ENCODE data around the gene CCNT2.
"Not testable (repeated sequence)": the region's sequence is repeated elsewhere in the genome, so short reads cannot be mapped to it uniquely, and the experiment has no call there.

Gene CCNT2

DNA sequence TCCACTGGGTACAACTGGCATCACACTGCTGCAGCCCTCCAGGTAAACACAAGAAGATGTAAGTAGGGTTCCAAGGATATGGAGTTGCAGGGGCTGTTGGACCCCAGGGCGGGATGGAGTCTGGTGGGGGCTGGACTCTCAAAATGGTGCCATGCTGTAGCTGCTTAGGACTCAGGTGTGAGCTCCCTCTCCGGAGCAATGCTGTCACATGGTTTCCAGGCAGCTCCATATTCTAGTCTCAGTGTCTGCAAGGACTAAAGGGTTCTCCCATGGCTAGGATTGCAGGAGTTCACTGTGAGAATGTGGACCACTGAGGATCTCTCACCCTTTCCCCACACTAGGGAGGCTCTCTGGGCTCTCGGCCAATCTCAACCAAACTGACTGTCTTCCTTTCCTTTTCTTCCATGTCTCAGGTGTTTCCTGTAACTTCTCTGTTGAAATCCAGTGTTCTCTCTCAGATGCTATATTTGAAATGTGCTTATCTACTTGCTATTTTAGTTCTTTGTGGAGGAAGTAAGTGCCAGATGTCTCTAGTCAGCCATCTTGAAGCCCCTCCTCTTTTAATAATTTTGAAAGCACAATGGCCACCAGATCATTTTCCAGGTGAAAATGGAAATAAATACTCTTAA, 57.6 kb downstream of the CCNT2 start:
- no peak for DNase-seq

DNA sequence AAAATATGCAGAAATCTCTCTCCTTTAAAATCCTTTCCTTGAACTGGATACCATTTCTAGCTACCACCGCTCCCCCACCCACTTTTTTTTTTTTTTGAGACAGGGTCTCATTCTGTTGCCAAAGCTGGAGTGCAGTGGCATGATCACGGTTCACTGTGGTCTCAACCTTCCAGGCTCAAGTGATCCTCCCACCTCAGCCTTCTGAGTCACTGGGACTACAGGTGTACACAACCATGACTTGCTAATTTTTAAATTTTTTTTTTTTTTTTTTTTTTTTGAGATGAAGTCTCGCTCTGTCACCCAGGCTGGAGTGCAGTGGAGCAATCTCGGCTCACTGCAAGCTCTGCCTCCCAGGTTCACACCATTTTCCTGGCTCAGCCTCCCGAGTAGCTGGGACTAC, 58.5 kb downstream of the CCNT2 start:
- DNase-seq: not testable (repeated sequence)

DNA sequence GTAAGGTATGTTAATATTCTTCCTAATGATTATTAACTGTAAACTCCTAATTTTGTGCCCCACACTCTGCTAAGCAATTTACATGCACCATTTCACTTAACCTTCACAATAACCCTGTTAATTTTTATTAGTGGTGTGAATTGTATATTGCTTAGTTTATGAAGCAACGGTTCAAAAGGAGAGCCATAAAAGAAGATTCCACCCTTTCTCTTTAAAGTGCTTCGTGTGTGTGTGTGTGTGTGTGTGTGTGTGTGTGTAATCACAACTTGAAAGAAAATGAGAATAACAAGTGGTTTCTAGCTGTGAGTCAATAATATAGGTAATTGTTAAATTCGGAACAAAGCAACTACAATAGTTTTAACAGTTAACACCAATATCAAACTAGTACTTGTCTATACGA, 60.6 kb downstream of the CCNT2 start:
- DNase-seq: no peak

DNA sequence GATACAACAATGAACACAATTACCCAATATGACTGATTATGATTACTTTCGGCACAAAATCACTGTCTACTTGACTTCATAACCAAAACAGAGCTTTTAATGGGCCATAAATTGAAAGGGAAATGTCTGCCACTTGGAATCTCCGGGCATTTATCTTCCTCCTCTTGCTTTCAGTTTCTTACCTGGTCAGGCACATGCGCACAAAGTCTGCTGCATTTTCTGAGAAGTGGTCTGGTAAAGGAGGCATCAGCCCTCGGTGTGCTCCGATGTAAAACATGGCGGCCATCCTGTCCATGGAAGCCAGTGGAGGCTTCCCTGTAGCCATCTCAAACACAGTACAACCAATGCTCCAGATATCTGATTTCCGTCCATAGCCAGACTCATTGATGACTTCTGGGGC, 62.0 kb downstream of the CCNT2 start:
- no peak for DNase-seq

DNA sequence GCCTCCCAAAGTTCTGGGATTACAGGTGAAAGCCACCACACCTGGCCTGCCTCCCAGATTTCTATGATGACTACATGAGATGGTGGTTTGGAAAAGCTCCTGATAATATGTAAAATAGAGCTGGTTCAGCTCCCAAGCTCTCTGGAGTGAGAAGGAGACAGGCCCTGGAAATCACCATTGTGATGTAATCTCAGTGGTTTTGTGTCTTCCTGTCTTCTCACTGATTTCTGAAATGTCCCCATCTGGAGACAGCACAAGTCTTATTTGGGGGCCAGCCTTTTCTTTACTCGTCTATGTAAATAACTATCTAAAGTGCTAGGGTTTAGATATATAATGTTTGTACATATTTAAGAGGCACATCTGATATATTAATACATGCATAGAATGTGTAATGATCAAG, 64.0 kb downstream of the CCNT2 start:
- no peak for DNase-seq

DNA sequence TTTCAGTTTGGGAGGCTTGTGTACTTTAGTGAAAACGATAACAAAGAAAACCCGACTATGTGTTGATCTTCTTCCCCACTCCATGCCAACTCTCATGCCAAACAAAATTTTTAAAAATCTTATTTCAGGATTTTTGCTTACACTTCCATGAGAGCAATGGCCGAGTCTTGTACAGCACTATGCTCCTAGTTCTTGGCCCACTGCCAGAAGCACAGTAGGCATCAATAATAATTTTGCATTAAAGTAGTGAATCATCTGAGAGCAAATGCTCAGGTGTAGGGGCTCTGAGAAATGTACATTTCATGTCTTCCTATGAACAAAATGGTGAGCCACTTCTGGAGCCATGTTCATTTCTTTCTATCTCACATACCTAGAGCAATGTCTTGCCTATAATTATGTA, 66.4 kb downstream of the CCNT2 start:
- no peak for DNase-seq

DNA sequence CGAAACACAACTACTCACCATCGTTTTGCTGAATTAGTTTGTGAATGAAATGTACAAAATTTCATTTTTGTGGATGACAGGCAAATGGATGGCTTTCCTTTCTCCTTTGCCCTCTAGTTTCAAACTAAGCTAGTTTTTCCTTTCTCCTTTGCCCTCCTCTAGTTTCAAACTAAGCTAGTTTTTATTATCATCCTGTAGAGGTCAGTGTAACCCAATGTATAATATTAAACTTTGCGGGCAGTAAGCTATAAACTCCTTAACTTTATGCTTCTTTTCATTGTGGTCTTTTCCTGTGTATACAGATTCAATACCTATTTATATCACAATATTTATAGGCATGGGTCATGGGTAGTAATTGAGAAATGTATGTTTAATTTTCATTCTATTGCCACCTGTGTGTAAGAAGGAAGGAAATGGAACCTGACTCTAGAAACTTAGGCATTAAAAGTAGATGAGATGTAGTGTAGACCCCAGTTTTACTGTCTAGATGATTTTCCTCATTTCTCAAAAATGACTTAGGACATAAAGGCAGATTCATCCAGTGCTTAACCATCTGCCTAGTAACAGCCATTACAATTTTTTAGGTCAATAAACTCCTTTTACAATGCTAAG, 70.5 kb downstream of the CCNT2 start:
- peak; percentile 69 for DNase-seq

DNA sequence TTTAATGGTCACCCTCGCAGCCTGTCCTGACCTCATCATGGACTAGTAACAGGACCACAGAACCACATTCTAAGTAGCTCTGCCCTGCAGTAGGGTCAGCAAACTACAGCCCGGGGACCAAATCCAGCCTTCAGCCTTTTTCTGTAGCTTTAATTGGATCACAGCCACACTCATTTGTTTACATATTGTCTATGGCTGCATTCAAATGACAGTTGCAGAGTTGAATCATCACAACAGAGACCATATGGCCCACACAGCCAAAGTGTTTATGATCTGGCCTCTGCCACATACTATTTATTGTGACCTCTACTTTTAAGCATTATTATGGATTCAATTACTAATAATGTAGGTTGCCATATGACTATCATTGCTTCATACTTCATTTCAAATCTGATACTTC, 80.9 kb downstream of the CCNT2 start:
- DNase-seq: peak; percentile 85

DNA sequence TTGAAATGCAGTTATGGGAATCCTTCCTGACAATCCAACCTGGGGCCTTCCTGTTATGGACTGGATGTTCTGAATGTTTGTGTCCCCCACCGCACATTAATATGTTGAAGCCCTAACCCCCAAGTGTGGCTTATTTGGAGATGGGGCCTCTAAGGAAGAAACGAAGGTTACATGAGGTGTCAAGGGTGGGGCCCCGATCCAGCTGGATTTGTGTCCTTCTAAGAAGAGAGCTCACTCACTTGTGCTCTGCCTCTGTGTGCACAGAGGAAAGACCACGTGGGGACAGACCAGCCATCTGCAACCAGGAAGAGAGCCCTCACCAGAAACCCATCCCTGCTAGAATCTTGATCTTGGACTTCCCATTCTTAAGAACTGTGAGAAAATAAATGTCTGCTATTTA, 84.2 kb downstream of the CCNT2 start:
- DNase-seq: no peak

DNA sequence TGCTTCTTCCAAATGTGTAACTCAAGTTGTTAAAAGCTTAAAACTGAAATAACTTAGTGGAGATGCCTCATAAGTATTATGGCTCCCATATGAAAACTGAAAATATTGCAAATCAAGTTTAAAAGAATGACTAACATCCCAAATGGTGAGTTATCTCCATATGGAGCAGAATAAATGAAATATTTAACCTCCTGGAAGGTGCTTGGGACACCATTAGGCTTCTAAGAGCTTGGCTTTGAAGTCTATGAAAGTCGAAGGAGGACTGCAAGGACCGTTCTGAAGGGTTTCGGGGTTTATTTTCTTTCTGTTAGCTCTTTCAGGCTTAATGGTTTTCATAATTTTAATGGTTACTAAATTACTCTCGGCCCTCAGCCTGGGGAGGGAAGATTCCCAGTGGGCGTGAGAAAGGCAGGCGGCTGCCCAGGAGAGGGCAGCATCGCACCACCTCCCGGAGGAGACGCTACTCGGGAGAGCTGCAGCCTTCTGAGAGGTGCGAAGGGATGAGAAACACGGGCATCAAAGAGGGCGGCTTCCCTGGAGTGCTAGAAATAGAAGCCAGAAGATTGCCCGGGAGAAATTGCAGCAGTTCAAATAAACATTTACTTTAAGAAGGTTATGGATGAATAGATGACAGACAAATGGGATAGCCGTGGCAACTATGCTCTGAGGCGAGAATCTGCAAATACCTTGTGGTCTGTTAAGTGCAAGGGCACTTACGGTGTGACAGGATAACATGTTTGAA, 85.6 kb downstream of the CCNT2 start:
- peak; percentile 93 for DNase-seq

DNA sequence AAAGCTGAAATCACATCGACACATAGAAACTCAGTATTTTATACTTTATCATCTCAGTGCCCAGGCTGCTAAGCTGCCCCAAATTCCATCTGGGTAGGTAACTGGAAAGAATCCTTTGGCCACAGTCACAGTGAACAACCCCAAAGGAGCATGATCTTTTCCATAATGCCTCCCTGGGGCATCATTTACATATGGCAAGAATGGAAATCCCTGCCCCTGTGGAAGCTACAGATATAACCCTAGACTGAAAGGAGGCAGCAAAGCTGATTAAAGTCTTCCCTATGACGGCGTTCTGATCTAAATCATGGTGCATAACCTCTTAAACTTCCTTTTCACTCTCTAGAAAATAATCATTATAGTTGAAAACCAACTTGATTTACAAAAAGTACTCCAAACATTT, 87.1 kb downstream of the CCNT2 start:
- peak; percentile 82 for DNase-seq

Measured in NCI-H82 (cell line).